ENCODE data around the gene PTPRA. TPM values are rescaled to one million over a fixed set of nuclear protein-coding genes. Genes with fewer than 3 reads are reported as not detected.
A peak's percentile ranks its signal among the peaks of the same experiment; 100 is the strongest.
"Not testable (repeated sequence)": the region's sequence is repeated elsewhere in the genome, so short reads cannot be mapped to it uniquely, and the experiment has no call there.

PTPRA gene
- total RNA-seq, 4 donors from 2014 or later, result 55.0 to 78.0 (median 68.2) TPM

GRCh38 chr20:3071610-3072529, 198.6 kb downstream of the PTPRA start, which contains the start of gene OXT:
Gene OXT (plus strand): TSS chr20:3071620. CDS start chr20:3071656, 36 bp downstream.
- ATAC-seq (ENCODE audit: low FRiP score), result peak; percentile 30
- TF ChIP-seq CTCF (IDR thresholded peaks at IDR 0.05), result no peak
- no peak for DNase-seq (ENCODE audit: low spot score)

- DNase-seq (ENCODE audit: low spot score) (no peak), ATAC-seq (ENCODE audit: low FRiP score) (no peak)
- no peak for TF ChIP-seq CTCF (IDR thresholded peaks at IDR 0.05)
Measured at GRCh38 chr20:3072530-3073250, 199.4 kb downstream of the PTPRA start.

- ATAC-seq (ENCODE audit: low FRiP score); DNase-seq (ENCODE audit: low spot score): not testable (repeated sequence)
Measured at GRCh38 chr20:3073251-3073643, 200.0 kb downstream of the PTPRA start.

GRCh38 chr20:3074812-3075211, 201.5 kb downstream of the PTPRA start:
- TF ChIP-seq CTCF (IDR thresholded peaks at IDR 0.05), result no peak
- no peak for ATAC-seq (ENCODE audit: low FRiP score)
- no peak for DNase-seq (ENCODE audit: low spot score)

GRCh38 chr20:3075315-3075714, 202.0 kb downstream of the PTPRA start:
- ATAC-seq (ENCODE audit: low FRiP score); DNase-seq (ENCODE audit: low spot score): not testable (repeated sequence)

- DNase-seq (ENCODE audit: low spot score), result no peak
- ATAC-seq (ENCODE audit: low FRiP score), result no peak
- TF ChIP-seq CTCF (IDR thresholded peaks at IDR 0.05), result no peak
Measured at GRCh38 chr20:3077618-3078134, 204.4 kb downstream of the PTPRA start.

- TF ChIP-seq CTCF (IDR thresholded peaks at IDR 0.05), result no peak
- ATAC-seq (ENCODE audit: low FRiP score), result peak; percentile 86
- DNase-seq (ENCODE audit: low spot score), result no peak
Measured at GRCh38 chr20:3080939-3081388, 207.7 kb downstream of the PTPRA start.
